ENCODE results near the gene ROR2.

GRCh38 chr9:91927922-91928510, 22.0 kb downstream of the ROR2 start:
- TF ChIP-seq, protein P1, sequence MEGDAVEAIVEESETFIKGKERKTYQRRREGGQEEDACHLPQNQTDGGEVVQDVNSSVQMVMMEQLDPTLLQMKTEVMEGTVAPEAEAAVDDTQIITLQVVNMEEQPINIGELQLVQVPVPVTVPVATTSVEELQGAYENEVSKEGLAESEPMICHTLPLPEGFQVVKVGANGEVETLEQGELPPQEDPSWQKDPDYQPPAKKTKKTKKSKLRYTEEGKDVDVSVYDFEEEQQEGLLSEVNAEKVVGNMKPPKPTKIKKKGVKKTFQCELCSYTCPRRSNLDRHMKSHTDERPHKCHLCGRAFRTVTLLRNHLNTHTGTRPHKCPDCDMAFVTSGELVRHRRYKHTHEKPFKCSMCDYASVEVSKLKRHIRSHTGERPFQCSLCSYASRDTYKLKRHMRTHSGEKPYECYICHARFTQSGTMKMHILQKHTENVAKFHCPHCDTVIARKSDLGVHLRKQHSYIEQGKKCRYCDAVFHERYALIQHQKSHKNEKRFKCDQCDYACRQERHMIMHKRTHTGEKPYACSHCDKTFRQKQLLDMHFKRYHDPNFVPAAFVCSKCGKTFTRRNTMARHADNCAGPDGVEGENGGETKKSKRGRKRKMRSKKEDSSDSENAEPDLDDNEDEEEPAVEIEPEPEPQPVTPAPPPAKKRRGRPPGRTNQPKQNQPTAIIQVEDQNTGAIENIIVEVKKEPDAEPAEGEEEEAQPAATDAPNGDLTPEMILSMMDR (IDR thresholded peaks at IDR 0.05; ENCODE audit: insufficient read depth, low read length, poor library complexity, severe bottlenecking), result no peak
- no peak for TF ChIP-seq EZH2phosphoT487 (conservative IDR thresholded peaks at IDR 0.05; ENCODE audit: low read length)
